ENCODE results near the gene ANKRD60. TPM values are rescaled to one million over a fixed set of nuclear protein-coding genes. Genes with fewer than 3 reads are reported as not detected.

The ANKRD60 gene
- total RNA-seq, 2 donors from 2014 or later: not detected

DNA sequence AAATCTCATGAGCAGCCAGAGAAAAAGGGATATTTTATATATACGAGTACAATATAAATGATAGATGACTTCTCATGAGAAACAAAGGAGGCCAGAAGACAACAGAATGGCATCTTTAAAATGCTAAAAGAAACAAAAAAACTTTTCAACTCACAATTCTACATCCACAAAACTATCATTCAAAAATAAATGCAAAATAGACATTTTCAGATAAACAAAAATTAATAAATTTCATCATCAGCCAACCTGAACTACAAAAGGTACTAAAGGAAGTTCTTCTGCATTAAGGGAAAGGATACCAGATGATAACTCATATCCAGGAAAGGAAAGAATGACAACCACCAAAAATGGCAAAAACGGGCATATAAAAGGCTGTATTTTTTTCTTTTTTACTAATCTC, 27.9 kb upstream of the ANKRD60 start:
- Histone ChIP-seq H3K4me3 (ENCODE audit: low read length) (no peak overlapping the region), H3K27me3 (ENCODE audit: control insufficient read depth, insufficient read depth, low read length, poor library complexity, severe bottlenecking) (no peaks in the 10 kb centered on the region), H3K4me1 (ENCODE audit: control insufficient read depth, insufficient read depth, low read length) (no peaks in the 10 kb centered on the region), H3K9me3 (ENCODE audit: control insufficient read depth, low read length) (peaks cover 15% of the 10 kb centered on the region), H3K27ac (ENCODE audit: low read depth, low read length) (no peak overlapping the region), H3K9ac (ENCODE audit: extremely low read depth, low read length, poor library complexity, severe bottlenecking) (no peak overlapping the region), H3K36me3 (ENCODE audit: control insufficient read depth, insufficient read depth, low read length) (peaks cover 48% of the 10 kb centered on the region)
- 80% methylated on average over 1 of the region's 2 CpGs; no CpG with 5 or more reads in 1 of the 2 experiments for WGBS, 2 experiments (ENCODE audit: insufficient coverage in 1 of 2, insufficient read length in 1 of 2)
- Mint-ChIP-seq H3K4me3 (no peak overlapping the region), H3K27me3 (ENCODE audit: insufficient read depth) (no peaks in the 10 kb centered on the region), H3K36me3 (ENCODE audit: low read depth) (peaks cover 43% of the 10 kb centered on the region), H3K27ac (no peak overlapping the region), H3K4me1 (no peaks in the 10 kb centered on the region), H3K9me3 (peaks cover 14% of the 10 kb centered on the region)
- no peak for DNase-seq
- TF ChIP-seq, protein P1, sequence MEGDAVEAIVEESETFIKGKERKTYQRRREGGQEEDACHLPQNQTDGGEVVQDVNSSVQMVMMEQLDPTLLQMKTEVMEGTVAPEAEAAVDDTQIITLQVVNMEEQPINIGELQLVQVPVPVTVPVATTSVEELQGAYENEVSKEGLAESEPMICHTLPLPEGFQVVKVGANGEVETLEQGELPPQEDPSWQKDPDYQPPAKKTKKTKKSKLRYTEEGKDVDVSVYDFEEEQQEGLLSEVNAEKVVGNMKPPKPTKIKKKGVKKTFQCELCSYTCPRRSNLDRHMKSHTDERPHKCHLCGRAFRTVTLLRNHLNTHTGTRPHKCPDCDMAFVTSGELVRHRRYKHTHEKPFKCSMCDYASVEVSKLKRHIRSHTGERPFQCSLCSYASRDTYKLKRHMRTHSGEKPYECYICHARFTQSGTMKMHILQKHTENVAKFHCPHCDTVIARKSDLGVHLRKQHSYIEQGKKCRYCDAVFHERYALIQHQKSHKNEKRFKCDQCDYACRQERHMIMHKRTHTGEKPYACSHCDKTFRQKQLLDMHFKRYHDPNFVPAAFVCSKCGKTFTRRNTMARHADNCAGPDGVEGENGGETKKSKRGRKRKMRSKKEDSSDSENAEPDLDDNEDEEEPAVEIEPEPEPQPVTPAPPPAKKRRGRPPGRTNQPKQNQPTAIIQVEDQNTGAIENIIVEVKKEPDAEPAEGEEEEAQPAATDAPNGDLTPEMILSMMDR (conservative IDR thresholded peaks at IDR 0.05): no peak

DNA sequence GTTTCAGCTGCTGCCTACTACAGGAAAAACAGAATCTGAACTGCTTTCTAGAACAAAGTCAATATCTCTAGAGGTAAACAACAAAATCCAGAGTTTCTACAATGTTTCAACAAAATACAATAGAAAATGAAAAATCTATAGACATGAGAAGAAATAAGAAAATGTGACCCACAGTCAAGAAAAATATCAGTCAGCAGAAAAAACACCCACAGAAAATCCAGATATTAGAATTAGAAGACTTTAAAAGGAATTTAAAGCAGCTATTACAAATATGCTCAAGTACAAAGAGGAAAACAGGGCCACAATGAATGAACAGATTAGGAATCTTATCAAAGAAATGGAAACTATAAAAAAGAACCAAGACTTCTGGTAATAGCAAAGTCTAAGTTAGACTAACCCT, 26.4 kb upstream of the ANKRD60 start:
- Histone ChIP-seq H3K27ac (ENCODE audit: low read depth, low read length) (no peak overlapping the region), H3K9me3 (ENCODE audit: control insufficient read depth, low read length) (peaks cover 15% of the 10 kb centered on the region), H3K9ac (ENCODE audit: extremely low read depth, low read length, poor library complexity, severe bottlenecking) (no peak overlapping the region), H3K4me3 (ENCODE audit: low read length) (no peak overlapping the region), H3K36me3 (ENCODE audit: control insufficient read depth, insufficient read depth, low read length) (peaks cover 43% of the 10 kb centered on the region), H3K4me1 (ENCODE audit: control insufficient read depth, insufficient read depth, low read length) (no peaks in the 10 kb centered on the region), H3K27me3 (ENCODE audit: control insufficient read depth, insufficient read depth, low read length, poor library complexity, severe bottlenecking) (no peaks in the 10 kb centered on the region)
- H3K27ac Mint-ChIP-seq: no peak overlapping the region
- H3K9me3 Mint-ChIP-seq: peaks cover 14% of the 10 kb centered on the region
- TF ChIP-seq, protein P1 (conservative IDR thresholded peaks at IDR 0.05): no peak
- no peak for DNase-seq
- no peak overlapping the region for H3K4me3 Mint-ChIP-seq
- peaks cover 44% of the 10 kb centered on the region for H3K36me3 Mint-ChIP-seq (ENCODE audit: low read depth)
- peaks cover 2% of the 10 kb centered on the region for H3K4me1 Mint-ChIP-seq
- no peaks in the 10 kb centered on the region for H3K27me3 Mint-ChIP-seq (ENCODE audit: insufficient read depth)

DNA sequence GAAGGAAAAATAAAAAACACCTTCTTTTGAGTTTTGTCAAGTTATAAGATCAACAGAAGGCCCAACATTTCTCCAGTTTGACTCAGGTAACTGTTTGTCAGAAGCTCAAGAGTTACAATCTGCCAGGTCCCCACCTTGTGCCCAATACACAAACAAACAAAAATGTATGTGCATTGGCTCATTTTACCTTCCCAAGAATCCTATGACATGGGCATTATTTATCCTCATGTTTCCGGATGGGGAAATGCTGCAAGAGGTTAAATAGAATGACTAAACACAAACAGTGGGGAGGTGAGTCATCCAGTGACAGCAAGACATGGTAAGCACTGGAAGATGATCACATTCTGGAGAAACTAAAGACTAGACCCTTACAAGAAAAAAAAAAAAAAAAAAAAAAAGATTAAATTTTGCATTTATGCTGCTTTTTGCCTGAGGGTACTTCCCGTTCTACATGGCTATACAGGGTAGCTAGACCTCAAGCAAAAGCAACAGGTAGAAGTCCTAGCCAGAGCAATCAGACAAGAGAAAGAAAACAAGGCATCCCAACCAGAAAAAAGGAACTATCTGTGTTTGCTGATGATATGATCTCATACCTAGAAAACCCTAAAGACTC, 23.6 kb upstream of the ANKRD60 start:
- no peaks in the 10 kb centered on the region for H3K4me1 ChIP-seq (ENCODE audit: control insufficient read depth, insufficient read depth, low read length)
- Mint-ChIP-seq H3K4me1 (peaks cover 8% of the 10 kb centered on the region), H3K36me3 (ENCODE audit: low read depth) (peaks cover 50% of the 10 kb centered on the region), H3K4me3 (no peak overlapping the region), H3K9me3 (peaks cover 14% of the 10 kb centered on the region), H3K27ac (no peak overlapping the region), H3K27me3 (ENCODE audit: insufficient read depth) (no peaks in the 10 kb centered on the region)
- peaks cover 15% of the 10 kb centered on the region for H3K9me3 ChIP-seq (ENCODE audit: control insufficient read depth, low read length)
- H3K27ac ChIP-seq (ENCODE audit: low read depth, low read length): no peak overlapping the region
- H3K27me3 ChIP-seq (ENCODE audit: control insufficient read depth, insufficient read depth, low read length, poor library complexity, severe bottlenecking): no peaks in the 10 kb centered on the region
- H3K36me3 ChIP-seq (ENCODE audit: control insufficient read depth, insufficient read depth, low read length): peaks cover 50% of the 10 kb centered on the region
- H3K4me3 ChIP-seq (ENCODE audit: low read length): no peak overlapping the region
- no peak overlapping the region for H3K9ac ChIP-seq (ENCODE audit: extremely low read depth, low read length, poor library complexity, severe bottlenecking)
- TF ChIP-seq, protein P1 (conservative IDR thresholded peaks at IDR 0.05): no peak
- 83 to 92% methylated on average over 1 to 2 of the region's 2 CpGs for WGBS, 2 experiments (ENCODE audit: insufficient coverage in 1 of 2, insufficient read length in 1 of 2)
- DNase-seq: no peak
